Neutrophil (primary cell): ENCODE results near the gene CAPN15.
"Not testable (repeated sequence)": the region's sequence is repeated elsewhere in the genome, so short reads cannot be mapped to it uniquely, and the experiment has no call there.

Experiments used
- H3K27ac ChIP-seq: fragments of 200-600 bp; sonication (generic); 2 replicates; pipeline ENCODE4 v1.5.1; 2016; ENCODE audit warnings: mild to moderate bottlenecking, moderate library complexity
- H3K27me3 ChIP-seq: fragments of 200-600 bp; sonication (generic); 2 replicates; pipeline ENCODE4 v1.6.0; 2016; ENCODE audit warnings: mild to moderate bottlenecking
- H3K36me3 ChIP-seq: fragments of 200-600 bp; sonication (generic); 2 replicates; pipeline ENCODE4 v1.5.1; 2017
- H3K4me1 ChIP-seq, 2 experiments: fragments of 200-600 bp in 1 of 2; sonication (generic) in 1 of 2; 1 replicate in 1 of 2; 2 replicates in 1 of 2; pipeline versions ENCODE4 v1.5.1 to v1.6.1; 2013 to 2016; ENCODE audit warnings: low read depth in 1 of 2, low read length in 1 of 2, mild to moderate bottlenecking in 1 of 2, moderate library complexity in 1 of 2; ENCODE audit not compliant: control insufficient read depth in 1 of 2, insufficient read depth in 1 of 2
- H3K4me3 ChIP-seq, 2 experiments: fragments of 200-600 bp in 1 of 2; sonication (generic) in 1 of 2; 1 replicate in 1 of 2; 2 replicates in 1 of 2; pipeline ENCODE4 v1.5.1; 2013 to 2016; ENCODE audit warnings: low read depth in 1 of 2, low read length in 1 of 2, mild to moderate bottlenecking in 1 of 2, moderate library complexity in 1 of 2
- H3K9me3 ChIP-seq: fragments of 200-600 bp; sonication (generic); 2 replicates; pipeline ENCODE4 v1.5.1; 2016
- CTCF ChIP-seq: fragments of 200-600 bp; sonication (generic); IDR thresholded peaks from 2 replicates; pipeline ENCODE4 v1.5.1; 2016; ENCODE audit warnings: antibody characterized with exemption

Gene CAPN15

GRCh38 chr16:503150-504071 is 24.1 kb upstream of the CAPN15 start:
- Histone ChIP-seq H3K4me1 (no peaks in the 10 kb centered on the region), H3K4me3 (no peak overlapping the region), H3K27ac (no peak overlapping the region)

GRCh38 chr16:505479-506245 is 21.9 kb upstream of the CAPN15 start:
- no peaks in the 10 kb centered on the region for H3K27me3 ChIP-seq
- H3K9me3 ChIP-seq, result no peaks in the 10 kb centered on the region
- peaks cover 5% of the 10 kb centered on the region for H3K36me3 ChIP-seq
- no peak overlapping the region for H3K27ac ChIP-seq
- no peak overlapping the region for H3K4me3 ChIP-seq
- no peak for TF ChIP-seq CTCF
- no peaks in the 10 kb centered on the region for H3K4me1 ChIP-seq

More at GRCh38 chr16:503150-504071, 24.1 kb upstream of the CAPN15 start:
- H3K27me3 ChIP-seq, result no peaks in the 10 kb centered on the region
- H3K36me3 ChIP-seq, result peaks cover 5% of the 10 kb centered on the region
- H3K9me3 ChIP-seq, result no peaks in the 10 kb centered on the region
- no peak for TF ChIP-seq CTCF

GRCh38 chr16:506246-506546 is 21.3 kb upstream of the CAPN15 start:
- Histone ChIP-seq H3K36me3 (peaks cover 5% of the 10 kb centered on the region), H3K4me1 (no peaks in the 10 kb centered on the region), H3K4me3 (no peak overlapping the region), H3K27ac (no peak overlapping the region), H3K9me3 (no peaks in the 10 kb centered on the region), H3K27me3 (no peaks in the 10 kb centered on the region)
- TF ChIP-seq CTCF, result no peak

- not testable (repeated sequence) for H3K27ac ChIP-seq, H3K4me1 ChIP-seq, H3K27me3 ChIP-seq, H3K9me3 ChIP-seq, H3K4me3 ChIP-seq, H3K36me3 ChIP-seq
These were observed 20.0 kb upstream of the CAPN15 start for GRCh38 chr16:507527-507926.

- H3K27me3 ChIP-seq, result no peaks in the 10 kb centered on the region
- H3K4me1 ChIP-seq, result no peaks in the 10 kb centered on the region
- H3K9me3 ChIP-seq, result no peaks in the 10 kb centered on the region
- no peak for TF ChIP-seq CTCF
- no peak overlapping the region for H3K4me3 ChIP-seq
- H3K36me3 ChIP-seq, result peaks cover 5% of the 10 kb centered on the region
- no peak overlapping the region for H3K27ac ChIP-seq
These were observed 19.5 kb upstream of the CAPN15 start for GRCh38 chr16:507996-508395.
